GM12801 (cell line): ENCODE data around the gene ZBTB43.

ENCODE experiments used
- TF ChIP-seq, protein P1 (sequence below): IDR thresholded peaks from one replicate; pipeline ENCODE4 v1.5.1; 2011; ENCODE audit warnings: control low read depth; ENCODE audit not compliant: insufficient read length; ENCODE audit errors: extremely low read depth

ZBTB43 gene

GRCh38 chr9:126804696-126805553 lies at the start of gene ZBTB43:
Gene ZBTB43 (plus strand): TSS chr9:126805040. CDS start chr9:126832510, 27,470 bp downstream.
- TF ChIP-seq, protein P1, sequence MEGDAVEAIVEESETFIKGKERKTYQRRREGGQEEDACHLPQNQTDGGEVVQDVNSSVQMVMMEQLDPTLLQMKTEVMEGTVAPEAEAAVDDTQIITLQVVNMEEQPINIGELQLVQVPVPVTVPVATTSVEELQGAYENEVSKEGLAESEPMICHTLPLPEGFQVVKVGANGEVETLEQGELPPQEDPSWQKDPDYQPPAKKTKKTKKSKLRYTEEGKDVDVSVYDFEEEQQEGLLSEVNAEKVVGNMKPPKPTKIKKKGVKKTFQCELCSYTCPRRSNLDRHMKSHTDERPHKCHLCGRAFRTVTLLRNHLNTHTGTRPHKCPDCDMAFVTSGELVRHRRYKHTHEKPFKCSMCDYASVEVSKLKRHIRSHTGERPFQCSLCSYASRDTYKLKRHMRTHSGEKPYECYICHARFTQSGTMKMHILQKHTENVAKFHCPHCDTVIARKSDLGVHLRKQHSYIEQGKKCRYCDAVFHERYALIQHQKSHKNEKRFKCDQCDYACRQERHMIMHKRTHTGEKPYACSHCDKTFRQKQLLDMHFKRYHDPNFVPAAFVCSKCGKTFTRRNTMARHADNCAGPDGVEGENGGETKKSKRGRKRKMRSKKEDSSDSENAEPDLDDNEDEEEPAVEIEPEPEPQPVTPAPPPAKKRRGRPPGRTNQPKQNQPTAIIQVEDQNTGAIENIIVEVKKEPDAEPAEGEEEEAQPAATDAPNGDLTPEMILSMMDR = no peak

DNA sequence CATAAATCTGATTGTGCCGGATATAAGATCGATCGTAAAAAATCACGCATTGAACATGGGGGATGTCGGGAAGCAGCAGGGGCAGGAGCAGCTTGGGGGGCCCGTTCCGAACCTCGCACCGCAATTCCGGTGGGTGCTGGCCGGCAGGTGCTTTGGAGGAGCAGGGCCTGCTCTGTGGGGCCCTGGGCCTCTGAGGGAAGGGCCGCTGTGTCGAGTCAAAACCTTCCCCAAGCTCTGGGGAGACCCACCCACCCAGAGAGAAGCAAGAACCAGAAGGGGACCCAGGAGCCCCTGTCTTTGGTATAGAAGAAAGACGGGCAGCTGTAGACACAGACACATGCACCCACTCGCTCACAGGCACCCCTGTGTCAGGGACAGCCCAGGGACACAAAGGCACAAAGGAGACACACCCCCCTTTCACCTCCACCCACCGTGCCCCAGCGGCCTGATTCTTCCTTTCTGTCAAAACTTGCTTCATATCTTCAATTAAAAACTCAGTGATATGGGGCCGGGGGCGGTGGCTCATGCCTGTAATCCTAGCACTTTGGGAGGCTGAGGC lies 49.4 kb upstream of the ZBTB43 start:
- TF ChIP-seq, protein P1 = no peak

DNA sequence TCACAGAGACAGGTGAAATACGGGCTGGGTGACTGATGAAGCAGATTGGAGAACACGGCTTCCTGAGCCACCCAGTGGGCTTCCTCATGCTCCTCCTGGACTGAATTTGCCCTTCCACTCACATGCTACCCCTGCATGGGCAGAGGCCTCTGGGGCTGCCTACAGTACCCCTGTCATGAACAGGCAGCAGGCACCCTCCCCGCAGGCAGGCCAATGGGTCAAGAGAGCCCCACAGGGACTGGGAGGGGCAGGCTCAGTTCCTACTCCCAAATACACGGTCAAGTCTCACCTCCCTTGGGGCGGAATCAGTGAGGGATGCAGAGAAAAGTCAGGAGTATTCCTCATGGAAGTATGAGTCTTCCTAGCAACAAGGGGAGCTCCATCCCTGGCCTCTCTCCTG lies 48.6 kb upstream of the ZBTB43 start:
- TF ChIP-seq, protein P1 = no peak

- TF ChIP-seq, protein P1 = no peak
Measured at GRCh38 chr9:126756876-126757415, 47.9 kb upstream of the ZBTB43 start.

DNA sequence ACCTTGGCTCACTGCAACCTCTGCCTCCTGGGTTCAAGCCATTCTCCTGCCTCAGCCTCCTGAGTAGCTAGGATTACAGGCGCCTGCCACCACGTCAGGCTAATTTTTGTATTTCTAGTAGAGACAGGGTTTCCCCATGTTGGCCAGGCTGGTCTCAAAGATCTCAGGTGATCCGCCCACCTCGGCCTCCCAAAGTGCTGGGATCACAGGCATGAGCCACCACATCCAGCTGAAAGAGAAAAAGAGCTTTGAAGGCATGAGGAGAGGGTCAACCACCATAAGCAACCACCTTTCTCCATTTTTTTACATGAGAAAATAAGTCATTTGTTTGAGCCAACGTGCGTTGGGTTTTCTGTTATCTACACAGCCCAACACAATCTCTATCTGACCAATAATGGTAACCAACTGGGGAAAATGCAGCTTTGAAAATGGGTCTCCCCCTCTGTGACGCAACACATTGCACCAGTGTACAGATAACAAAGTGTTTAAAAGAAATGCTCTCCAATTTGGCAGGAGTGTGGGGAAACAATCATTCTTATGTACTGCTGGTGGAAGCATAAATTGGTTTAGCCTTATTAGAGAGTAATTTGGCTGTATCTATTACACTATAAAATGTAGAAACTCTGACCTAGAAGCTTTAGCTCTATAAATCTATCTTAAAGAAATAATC lies 45.8 kb upstream of the ZBTB43 start:
- TF ChIP-seq, protein P1 = no peak

DNA sequence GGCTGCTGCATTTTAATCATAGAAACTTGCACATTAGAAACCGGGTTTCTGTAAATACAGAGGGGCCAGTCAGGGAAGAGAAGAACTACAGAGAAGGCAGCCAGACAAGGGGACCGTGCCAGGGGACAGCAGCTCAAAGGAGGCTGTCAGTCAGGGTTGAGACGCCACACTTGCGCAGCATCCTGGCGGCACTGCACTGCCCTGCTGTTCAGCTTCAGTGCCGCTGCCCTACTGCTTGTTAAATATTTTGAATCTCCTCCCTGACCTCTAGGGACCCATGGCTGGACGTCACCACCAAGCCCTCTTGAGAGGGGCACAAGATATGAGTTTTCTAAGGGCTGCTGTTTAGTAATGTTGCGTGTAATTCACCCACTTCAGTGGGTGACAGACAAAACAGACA lies 43.6 kb upstream of the ZBTB43 start:
- TF ChIP-seq, protein P1 = no peak

DNA sequence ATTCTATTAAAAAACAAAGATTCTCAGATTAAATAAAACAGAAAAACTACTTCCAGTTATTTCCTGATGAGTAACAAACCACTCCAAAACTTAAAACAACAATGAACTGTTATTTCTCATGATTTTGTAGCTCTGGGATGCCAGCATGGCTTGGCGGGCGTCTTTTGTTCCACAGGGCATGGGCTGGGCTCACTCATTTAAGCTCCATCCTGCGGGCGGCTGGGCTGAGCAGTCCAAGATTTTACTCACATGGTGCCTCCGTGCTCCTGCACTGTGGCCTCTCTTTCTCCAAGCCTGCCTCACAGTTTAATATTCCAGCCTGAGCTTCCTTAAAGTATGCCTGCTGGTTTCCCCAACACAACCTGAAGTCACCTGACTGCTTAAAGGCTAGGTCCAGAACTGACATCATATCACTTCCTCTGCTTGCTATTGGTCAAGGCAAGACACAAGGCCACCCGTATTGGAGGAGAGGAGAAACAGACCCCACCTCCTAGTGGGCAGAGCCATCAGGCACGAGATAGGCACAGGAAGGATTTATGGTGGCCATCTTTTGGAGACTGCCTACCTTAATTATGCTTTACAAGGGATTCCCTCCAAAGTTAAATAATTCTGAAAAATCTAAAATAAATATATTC lies 41.6 kb upstream of the ZBTB43 start:
- TF ChIP-seq, protein P1 = no peak
